ENCODE measurements around the gene CMTR1.

- no peak for TF ChIP-seq CTCF (IDR thresholded peaks at IDR 0.05)
- TF ChIP-seq POLR2A (IDR thresholded peaks at IDR 0.05), result no peak
These were observed 86.4 kb downstream of the CMTR1 start for GRCh38 chr6:37519461-37519860.
